Central memory CD8-positive, alpha-beta T cell (primary cell): ENCODE results near the gene ZNF470.

Source experiments
- ATAC-seq: fragments of 150-1000 bp; cut with Tn5 transposase; replicated peaks from 2 replicates; pipeline ENCODE4 v1.10.0; 2022; ENCODE audit warnings: mild to moderate bottlenecking, moderate FRiP score, moderate number of reproducible peaks; ENCODE audit not compliant: poor library complexity, severe bottlenecking; ENCODE audit errors: extremely low read depth
- DNase-seq, 2 donors: peaks; one replicate each; pipeline ENCODE4 v3.0.0; 2021; ENCODE audit warnings: low spot score in 2 of 2
- H3K27ac Mint-ChIP-seq: one replicate; pipeline ENCODE4 v1.8.0; 2022; ENCODE audit warnings: low read depth, mild to moderate bottlenecking, moderate library complexity, mixed read lengths
- H3K27me3 Mint-ChIP-seq: one replicate; pipeline ENCODE4 v1.8.0; 2022; ENCODE audit warnings: mixed read lengths
- H3K36me3 Mint-ChIP-seq: one replicate; pipeline ENCODE4 v1.8.0; 2022; ENCODE audit warnings: mild to moderate bottlenecking, moderate library complexity, mixed read lengths; ENCODE audit not compliant: insufficient read depth
- H3K4me1 Mint-ChIP-seq: one replicate; pipeline ENCODE4 v1.8.0; 2022; ENCODE audit warnings: mixed read lengths
- H3K4me3 Mint-ChIP-seq: one replicate; pipeline ENCODE4 v1.8.0; 2022; ENCODE audit warnings: mild to moderate bottlenecking, moderate library complexity, mixed read lengths
- H3K9me3 Mint-ChIP-seq: one replicate; pipeline ENCODE4 v1.8.0; 2022; ENCODE audit warnings: mixed read lengths

ZNF470 gene

DNA sequence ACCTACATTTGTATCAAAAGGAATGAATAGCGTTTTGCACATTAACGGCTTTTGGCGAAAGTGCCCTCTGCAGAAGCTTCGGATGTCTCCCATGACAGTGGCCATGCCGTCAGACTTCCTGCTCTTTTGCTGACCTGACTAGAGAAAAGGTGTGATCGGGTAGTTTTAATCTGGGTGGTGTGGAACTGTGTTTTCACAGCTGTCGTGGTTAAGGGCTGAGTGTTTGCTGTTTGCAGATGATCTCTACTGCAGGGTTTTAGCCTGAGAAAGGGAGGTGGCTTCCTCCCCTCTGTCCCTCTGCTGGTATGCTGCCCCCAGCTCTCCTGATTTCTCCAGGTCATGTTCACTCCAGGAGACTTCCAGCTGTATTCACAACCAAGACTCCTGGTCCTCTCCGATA, 50.3 kb downstream of the ZNF470 start:
- no peak for DNase-seq
- H3K27ac Mint-ChIP-seq: no peak overlapping the region
- ATAC-seq: no peak
- H3K4me1 Mint-ChIP-seq: peaks cover 7% of the 10 kb centered on the region
- H3K9me3 Mint-ChIP-seq: peaks cover 40% of the 10 kb centered on the region
- no peaks in the 10 kb centered on the region for H3K27me3 Mint-ChIP-seq
- H3K4me3 Mint-ChIP-seq: no peak overlapping the region
- H3K36me3 Mint-ChIP-seq: peaks cover 6% of the 10 kb centered on the region

DNA sequence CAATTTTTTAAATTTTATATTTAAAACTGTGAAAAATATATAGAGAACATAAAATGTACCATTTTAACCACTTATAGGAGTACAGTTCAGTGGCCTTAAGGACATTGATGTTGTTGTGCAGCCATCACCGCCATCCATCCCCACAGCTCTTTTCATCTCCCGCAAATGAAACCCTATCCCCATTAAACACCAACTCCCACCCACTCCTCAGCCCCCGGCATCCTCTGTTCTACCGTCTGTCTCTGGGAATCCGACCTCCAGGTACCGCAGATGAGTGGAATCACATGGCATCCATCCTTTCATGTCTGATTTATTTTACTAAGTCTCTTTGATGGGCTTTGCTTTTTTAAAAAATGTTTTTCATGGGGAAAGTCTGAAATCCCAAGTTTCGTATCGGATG, 51.9 kb downstream of the ZNF470 start:
- no peak for ATAC-seq
- Mint-ChIP-seq H3K9me3 (peaks cover 31% of the 10 kb centered on the region), H3K27ac (no peak overlapping the region), H3K4me1 (no peaks in the 10 kb centered on the region), H3K36me3 (peaks cover 4% of the 10 kb centered on the region), H3K4me3 (no peak overlapping the region), H3K27me3 (no peaks in the 10 kb centered on the region)
- no peak for DNase-seq

DNA sequence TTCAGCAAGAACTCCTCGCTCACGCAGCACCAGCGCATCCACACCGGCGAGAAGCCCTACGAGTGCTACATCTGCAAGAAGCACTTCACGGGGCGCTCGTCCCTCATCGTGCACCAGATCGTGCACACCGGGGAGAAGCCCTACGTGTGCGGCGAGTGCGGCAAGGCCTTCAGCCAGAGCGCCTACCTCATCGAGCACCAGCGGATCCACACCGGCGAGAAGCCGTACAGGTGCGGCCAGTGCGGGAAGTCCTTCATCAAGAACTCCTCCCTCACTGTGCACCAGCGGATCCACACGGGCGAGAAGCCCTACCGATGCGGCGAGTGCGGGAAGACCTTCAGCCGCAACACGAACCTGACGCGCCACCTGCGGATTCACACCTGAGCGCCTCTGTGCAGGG, 55.1 kb downstream of the ZNF470 start:
- ATAC-seq (no peak), DNase-seq (no peak)
- Mint-ChIP-seq H3K36me3 (peaks cover 3% of the 10 kb centered on the region), H3K27me3 (no peaks in the 10 kb centered on the region), H3K27ac (no peak overlapping the region), H3K9me3 (peaks cover 21% of the 10 kb centered on the region), H3K4me1 (no peaks in the 10 kb centered on the region), H3K4me3 (no peak overlapping the region)

DNA sequence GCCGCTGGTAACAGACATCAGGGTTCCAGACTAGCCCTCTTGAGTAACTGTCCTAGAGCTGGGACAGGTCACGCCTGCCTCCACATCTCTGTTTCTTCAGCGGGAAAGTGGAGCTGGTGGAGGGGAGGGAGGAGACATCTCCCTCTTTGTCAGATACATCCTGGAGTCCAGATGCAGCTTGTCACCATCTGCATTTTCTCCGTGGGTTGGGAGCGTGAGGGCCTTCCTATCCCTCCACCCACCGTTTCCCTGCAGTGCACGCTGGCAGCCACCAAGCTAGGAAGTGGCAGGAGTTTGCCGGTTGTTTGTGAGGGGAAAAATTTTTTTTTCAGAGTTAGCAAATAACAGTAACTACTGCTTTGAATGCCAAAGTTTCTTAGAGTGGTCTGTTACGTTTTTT, 55.7 kb downstream of the ZNF470 start:
- no peaks in the 10 kb centered on the region for H3K4me1 Mint-ChIP-seq
- ATAC-seq: no peak
- DNase-seq: no peak
- no peak overlapping the region for H3K4me3 Mint-ChIP-seq
- no peaks in the 10 kb centered on the region for H3K27me3 Mint-ChIP-seq
- H3K9me3 Mint-ChIP-seq: peaks cover 21% of the 10 kb centered on the region
- peaks cover 2% of the 10 kb centered on the region for H3K36me3 Mint-ChIP-seq
- no peak overlapping the region for H3K27ac Mint-ChIP-seq

DNA sequence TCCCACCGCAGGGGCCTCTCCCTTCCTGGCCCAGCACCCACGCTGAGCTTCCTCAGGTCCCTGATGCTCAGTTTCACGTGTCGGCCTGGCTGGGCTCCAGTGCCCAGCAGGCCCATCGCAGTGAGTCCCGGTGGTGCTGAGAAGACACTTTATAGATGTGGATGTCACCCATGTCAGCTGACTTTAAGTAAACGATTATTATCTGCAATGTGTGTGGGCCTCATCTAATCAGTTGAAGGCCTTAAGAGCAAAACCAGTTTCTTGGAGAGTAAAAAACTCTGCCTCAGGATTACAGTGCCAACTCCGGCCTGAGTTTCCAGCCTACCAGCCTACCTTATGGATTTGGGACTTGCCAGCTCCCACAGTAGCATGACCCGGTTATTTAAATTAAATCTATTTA, 58.4 kb downstream of the ZNF470 start:
- H3K27me3 Mint-ChIP-seq: no peaks in the 10 kb centered on the region
- ATAC-seq (no peak), DNase-seq (no peak)
- H3K36me3 Mint-ChIP-seq: peaks cover 2% of the 10 kb centered on the region
- peaks cover 22% of the 10 kb centered on the region for H3K9me3 Mint-ChIP-seq
- no peaks in the 10 kb centered on the region for H3K4me1 Mint-ChIP-seq
- no peak overlapping the region for H3K4me3 Mint-ChIP-seq
- H3K27ac Mint-ChIP-seq: no peak overlapping the region

DNA sequence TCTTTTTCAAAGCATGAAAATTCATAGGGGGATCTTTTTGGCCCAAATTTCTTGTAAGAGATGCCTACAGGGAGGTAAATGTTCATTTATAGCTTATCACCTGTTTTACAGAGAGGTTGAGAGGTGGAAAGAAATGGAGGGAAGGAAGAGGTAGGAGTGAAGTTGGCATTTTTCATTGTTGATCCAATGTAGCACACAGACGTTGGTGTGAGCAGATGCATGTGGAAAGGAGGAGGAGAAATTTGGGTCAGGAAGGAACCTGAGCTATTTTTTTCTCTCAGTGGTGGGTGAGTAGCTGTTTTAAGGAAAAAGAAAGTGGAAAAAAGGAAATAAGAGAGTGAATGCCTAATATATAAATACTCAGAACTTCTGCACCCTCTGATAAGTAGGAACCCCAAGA, 65.8 kb downstream of the ZNF470 start:
- Mint-ChIP-seq H3K4me3 (no peak overlapping the region), H3K4me1 (no peaks in the 10 kb centered on the region), H3K9me3 (peaks cover 34% of the 10 kb centered on the region), H3K27me3 (no peaks in the 10 kb centered on the region), H3K27ac (no peak overlapping the region), H3K36me3 (peaks cover 2% of the 10 kb centered on the region)
- ATAC-seq: no peak
- DNase-seq: no peak

DNA sequence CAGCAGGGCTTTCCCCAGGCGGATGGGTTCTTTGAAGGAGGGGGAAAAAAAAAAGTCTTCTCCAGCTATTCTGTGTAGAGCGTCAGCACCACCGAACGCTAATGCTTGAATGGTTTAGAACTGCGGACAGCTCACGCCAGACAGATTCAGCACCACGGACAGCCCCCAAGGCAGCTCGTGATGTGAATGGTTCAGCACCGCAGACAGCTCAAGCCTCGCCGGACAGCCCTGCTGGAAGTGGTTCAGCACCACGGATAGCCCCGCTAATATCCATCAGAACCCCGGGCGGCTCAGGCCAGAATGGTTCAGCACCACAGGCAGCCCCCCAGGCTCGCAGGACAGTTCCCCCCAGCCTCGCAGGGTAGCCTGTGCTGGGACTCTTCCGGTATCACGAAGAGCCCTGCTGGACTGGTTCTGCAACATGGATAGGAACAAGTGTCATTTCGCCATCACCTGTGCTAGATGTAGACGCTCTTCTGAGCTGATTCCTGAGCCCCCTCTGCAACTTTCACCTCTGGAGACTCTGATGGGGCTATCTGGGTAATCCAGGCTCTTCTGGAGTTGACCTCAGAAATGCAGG, 70.8 kb downstream of the ZNF470 start:
- Mint-ChIP-seq H3K4me1 (no peaks in the 10 kb centered on the region), H3K9me3 (peaks cover 36% of the 10 kb centered on the region), H3K27me3 (no peaks in the 10 kb centered on the region), H3K27ac (no peak overlapping the region), H3K4me3 (no peak overlapping the region), H3K36me3 (peaks cover 1% of the 10 kb centered on the region)
- ATAC-seq: no peak
- no peak for DNase-seq
